GM18499 (cell line): Measurements from ENCODE around the gene KRTAP19-3.
"Not testable (repeated sequence)": the region's sequence is repeated elsewhere in the genome, so short reads cannot be mapped to it uniquely, and the experiment has no call there.

ENCODE experiments used
- ATAC-seq: cut with Tn5 transposase; IDR thresholded peaks from one replicate; pipeline ENCODE4 v1.9.1; 2021; ENCODE audit warnings: moderate number of reproducible peaks; ENCODE audit not compliant: insufficient read depth, unreplicated experiment

Gene KRTAP19-3

DNA sequence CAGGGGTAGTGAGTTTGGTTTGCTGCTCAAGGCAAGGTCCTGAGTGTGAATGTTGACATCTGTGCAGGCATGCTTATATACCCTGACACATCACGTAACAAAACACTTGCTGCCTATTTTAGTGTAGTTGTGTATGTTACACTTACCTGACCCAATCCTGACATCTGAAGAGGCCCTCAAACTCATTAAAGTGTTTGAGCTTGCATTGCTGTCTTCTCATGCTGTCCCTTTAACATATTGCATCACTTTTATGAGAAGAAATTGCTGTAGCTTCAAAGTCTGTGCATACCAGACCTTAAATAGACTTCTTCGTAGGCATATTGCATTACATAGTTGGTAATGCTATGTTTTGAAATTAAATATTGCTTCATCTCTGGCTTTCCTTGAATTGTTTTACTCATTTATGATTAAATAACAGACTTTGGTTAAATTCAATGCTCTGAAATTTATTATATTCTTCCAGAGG is at the start of gene KRTAP19-3:
TSS of gene KRTAP19-3 (minus strand) at position 51 of the 466 bp plus-strand sequence. CDS start 56 bp downstream, outside the sequence.
- ATAC-seq, result no peak

DNA sequence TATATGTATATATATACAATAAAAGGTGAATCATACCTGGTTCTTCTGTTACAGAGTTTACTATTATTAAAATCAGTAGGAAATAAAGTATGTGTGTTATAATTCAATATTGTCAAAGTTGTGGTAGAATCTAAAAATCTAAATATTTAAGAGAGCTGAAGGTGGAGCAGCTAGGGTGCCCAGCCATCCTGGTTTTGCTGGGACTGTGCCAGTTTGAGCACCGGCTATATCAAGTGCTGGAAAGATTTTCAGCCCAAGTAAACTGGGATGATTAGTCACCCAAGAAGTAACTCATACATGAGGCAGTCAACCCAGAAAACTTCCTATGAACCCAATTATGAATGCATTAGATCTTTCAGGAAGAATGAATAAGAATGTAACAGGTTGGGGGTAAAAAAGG is 27.1 kb upstream of the KRTAP19-3 start:
- no peak for ATAC-seq

DNA sequence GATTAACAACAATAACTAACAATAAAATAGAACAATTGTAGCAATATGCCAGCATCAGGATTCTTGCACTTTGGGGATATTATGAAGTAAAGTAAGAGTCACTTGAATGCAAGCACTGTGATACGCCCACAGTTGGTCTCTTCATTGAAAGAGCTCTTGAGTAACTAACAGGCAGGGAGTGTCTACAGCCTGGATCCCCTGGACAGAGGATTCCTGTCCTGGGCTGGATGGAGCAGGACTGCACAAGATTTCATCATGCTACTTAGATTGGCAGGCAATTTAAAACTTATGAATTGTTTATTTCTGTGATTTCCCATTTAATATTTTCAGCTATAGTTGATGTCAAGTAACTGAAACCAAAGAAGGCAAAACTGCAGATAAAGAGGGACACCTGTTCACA is 23.9 kb upstream of the KRTAP19-3 start:
- ATAC-seq, result no peak

DNA sequence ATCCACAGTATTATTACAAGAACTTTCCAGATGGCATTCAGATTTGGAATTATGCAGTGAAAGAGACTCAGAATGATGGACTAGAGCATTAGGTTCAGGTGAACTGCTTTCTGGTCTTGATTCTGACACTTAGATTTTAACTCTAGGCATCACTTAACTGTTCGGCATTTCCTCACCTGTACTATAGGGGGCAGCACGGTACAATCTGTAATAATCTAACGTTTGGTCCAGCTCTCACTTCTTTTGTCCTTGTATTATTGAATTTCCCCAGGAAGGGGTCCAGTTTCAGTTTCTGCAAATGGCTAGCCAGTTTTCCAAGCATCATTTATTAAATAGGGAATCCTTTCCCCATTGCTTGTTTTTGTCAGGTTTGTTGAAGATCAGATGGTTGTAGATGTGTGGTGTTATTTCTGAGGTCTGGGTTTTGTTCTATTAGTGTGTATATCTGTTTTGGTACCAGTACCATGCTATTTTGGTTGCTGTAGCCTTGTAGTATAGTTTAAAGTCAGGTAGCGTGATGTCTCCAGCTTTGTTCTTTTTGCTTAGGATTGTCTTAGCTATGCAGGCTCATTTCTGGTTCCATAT is 13.9 kb upstream of the KRTAP19-3 start:
- not testable (repeated sequence) for ATAC-seq

DNA sequence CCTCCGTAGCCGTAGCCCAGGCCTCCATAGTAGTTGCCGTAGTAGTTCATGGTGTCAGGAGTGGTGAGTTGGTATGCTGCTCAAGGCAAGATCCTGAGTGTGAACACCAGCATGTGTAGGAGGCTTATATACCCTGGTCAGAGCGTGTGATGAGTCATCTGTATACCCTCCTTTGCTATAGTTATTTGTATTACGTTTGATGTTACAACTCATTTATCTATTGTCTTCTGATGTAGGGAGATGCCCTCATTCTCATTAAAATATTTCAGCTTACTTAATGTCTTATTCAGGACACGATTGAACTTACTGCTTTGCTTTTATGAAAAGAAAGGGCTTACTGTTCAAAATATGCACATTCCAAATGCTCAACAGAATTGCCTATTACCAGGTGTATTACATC is 10.2 kb upstream of the KRTAP19-3 start, which contains the start of gene KRTAP19-5:
TSS of gene KRTAP19-5 (minus strand) at position 101 of the 400 bp plus-strand sequence. CDS start at position 50, 51 bp downstream.
- no peak for ATAC-seq

DNA sequence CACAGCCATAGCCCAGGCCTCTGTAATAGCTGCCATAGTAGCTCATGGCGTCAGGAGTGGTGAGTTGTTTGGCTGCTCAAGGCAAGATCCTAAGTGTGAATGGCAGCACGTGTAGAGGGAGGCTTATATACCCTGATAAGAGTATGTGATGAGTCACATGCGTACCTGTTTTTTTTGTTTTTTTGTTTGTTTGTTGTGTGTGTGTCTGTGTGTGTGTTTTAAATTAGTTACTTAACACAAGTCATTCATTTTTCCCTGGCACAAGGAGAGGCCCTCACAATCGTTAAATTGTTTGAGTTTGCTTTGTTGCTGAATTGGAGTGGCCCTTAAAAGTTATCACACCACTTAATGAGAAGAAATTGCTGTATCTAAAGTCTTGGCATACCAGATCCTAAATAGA is 5.3 kb upstream of the KRTAP19-3 start, which contains the start of gene KRTAP19-4:
TSS of gene KRTAP19-4 (minus strand) at position 101 of the 400 bp plus-strand sequence. CDS start at position 46, 55 bp downstream.
- ATAC-seq, result no peak

DNA sequence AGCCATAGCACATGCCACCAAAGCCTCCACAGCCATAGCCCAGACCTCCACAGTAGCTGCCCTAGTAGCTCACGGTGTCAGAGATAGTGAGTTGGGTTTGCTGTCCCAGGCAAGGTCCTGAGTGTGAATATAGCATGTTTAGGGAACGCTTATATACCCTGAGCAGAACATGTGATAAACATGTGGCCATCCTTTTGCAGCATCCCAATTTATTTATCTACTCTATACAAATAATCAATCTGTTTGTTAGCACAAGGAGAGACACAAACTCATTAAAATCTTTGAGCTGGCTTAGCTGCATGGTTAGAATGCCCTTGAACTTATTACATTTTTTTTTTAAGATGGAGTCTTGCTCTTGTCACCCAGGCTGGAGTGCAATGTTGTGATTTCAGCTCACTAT is 4.5 kb downstream of the KRTAP19-3 start, which contains the start of gene KRTAP19-2:
TSS of gene KRTAP19-2 (minus strand) at position 101 of the 400 bp plus-strand sequence. CDS start at position 13, 88 bp downstream.
- no peak for ATAC-seq

DNA sequence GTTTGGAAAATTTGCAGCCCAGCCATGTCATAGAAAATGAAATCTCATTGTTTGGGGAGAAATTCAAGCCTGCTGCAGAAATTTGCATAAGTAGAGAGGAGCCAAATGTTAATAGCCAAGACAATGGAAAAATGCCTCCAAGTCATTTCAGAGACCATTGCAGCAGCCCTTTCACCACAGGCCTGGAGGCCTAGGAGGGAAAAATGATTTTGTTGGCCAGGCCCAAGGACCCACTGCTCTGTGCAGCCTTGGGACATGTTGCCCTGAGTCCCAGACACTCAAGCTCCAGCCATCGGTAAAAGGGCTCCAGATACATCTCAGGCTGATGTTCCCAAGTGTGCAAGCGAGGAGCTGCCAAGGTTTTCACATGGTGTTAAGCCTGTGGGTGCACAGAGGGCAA is 5.6 kb downstream of the KRTAP19-3 start:
- no peak for ATAC-seq

DNA sequence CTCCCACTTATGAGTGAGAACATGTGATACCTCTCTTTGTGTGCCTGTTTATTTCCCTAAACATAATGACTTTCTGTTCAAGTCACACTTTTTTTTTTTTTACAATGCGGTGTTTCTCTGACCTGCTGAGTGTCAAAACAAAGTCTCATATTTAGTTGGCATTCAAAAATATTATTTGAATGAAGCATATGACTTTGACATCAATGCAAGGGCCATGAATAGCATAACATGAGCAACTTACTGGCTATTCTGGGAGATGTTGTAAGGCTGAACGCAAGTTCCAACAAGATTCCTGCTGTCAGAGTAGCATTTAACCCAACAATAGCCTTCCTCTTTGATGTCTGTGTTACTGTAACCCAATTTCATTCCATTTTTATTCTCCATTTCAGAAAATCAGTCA is 9.7 kb downstream of the KRTAP19-3 start:
- ATAC-seq, result no peak

DNA sequence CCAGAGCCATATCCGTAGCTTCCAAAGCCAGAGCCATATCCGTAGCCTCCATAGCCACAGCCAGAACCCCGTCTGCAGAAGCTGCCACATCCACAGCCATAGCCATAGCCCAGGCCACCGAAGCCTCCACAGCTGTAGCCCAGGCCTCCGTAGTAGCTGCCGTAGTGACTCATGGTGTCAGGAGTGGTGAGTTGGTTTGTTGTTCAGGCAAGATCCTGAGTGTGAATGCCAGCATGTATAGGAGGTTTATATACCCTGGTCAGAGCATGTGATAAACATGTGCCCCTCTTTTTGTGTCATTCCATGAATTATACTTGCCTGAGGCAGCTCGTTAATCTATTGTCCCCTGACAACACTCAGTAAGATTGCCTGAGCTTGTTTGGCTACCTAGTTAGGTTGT is 11.7 kb downstream of the KRTAP19-3 start, which contains the start of gene KRTAP19-1:
TSS of gene KRTAP19-1 (minus strand) at position 223 of the 400 bp plus-strand sequence. CDS start at position 173, 50 bp downstream.
- ATAC-seq, result no peak

DNA sequence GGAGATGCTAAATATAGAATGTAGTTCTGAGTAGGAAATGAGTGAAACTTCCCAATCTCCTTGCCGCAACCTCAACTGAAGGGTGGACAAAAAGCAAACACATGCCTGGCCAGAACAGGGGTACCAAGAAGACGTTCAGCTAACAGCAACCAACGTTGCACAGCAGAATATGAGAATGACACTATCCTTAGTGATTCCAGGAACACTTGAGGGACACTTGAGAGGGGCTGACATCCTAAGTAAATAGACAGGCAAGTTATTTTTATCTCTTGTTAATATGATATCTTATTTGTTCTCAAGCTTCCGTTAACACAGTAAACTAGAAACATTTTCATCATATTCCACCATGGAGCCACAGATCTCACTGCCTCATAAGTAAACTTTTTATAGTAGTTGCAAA is 12.6 kb downstream of the KRTAP19-3 start:
- ATAC-seq, result no peak

DNA sequence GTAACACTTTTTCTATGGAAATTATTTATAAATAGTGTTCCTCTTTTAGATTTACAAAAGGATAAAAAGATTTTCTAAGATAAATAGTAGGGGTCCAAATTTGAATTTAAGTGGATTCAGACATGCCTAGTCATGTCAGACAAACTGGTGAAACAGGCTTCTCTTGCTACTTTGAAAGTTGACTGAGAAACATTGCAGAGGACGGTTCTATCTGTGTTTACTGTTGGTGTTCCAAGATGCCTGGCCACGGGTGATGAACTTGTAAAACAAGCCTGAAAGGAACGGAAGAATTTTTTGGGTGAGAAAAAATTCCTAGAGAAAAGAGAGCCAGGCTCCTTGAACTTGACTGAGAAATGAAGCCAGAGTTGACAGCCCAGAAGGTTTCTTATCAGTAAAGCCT is 13.8 kb downstream of the KRTAP19-3 start:
- ATAC-seq, result no peak

DNA sequence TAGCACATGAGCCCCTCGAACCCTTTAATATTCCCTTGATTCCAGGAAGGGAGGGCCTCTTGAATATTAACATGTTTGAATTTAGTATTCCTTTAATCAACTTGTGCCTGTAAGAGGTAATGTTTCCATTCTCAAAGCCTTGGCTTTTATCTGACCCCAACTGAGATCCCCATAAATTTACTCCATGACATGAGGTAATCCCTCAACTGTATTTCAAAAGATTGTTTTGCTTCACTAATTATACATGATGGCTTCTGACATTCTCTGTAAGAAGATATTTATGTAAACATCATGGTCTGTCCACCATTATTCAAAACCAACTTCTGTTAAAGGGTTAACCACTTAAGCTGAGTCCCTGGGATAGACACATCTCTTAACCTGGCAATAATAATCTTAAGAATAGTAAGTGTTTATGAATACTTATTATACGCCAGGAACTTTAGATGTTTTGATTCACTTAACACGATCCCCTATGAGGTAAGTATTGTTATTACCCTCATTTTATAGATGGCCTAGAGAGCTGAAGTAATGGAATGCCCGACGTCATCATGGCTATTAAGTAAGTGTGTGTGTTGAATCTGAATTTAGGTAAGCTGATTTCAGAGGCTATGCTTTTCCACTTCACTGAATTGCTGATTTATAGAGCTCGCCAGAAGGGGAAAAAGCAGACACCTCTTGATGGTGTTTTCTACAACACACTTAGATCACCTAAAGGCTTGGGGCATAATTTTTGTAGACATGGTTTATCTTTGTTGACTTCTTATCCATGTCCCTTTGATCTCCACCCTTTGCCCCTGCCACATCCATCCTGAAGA is 22.7 kb downstream of the KRTAP19-3 start:
- no peak for ATAC-seq

DNA sequence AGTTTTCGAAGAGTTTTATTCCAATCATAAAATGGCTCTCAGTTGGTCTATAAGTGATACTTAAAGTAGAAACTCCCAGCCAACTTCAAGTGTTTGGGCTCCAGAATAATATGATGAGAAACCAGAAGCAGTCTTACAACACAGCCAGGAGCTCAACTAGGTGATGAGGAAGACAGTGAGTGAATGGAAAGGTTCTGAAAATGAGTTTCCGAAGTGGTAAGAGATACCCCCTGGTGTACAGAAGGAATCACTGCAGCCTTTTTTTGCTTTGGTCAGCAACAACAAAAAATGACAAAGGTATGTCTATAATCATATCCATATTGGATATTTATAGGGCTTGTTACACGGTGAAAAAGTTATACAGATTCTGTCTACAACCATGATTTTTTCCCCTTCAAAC is 28.1 kb downstream of the KRTAP19-3 start:
- ATAC-seq, result no peak

DNA sequence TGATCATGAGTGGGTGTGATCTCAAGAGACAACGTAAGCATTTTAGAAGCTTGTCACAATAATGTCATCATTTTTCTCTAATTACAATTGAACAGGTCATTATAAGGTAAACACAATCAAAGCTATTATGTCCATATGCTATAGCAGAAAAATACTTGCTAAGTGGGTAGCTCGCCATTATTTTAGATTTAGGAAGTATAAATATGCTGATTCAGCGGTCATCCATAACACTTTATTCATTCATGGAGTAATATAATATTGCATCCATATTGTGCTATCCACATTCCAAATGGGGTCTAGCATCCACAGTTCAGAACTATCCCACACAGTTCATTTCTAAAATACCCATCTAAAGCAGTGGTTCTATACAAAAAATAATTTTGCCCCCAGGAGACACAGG is 43.3 kb downstream of the KRTAP19-3 start:
- no peak for ATAC-seq

DNA sequence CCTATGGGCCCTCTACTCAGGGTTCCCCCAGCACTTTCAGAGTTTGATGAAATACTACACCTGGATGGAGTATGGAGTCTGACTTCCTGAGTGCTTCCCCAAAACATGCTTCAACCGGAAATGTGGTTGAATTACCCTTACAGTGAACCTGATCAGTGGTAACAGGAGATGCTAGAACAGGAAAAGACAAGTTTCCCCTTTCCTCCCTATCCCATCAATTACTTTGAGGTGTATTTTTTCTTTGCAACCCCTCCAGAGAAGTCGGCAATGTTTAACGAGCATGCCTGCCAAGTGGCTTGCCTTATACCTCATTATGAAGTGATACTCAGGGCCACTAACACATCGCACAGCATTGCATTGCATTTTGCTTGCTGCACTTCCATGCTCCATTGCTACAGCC is 44.8 kb downstream of the KRTAP19-3 start:
- no peak for ATAC-seq

DNA sequence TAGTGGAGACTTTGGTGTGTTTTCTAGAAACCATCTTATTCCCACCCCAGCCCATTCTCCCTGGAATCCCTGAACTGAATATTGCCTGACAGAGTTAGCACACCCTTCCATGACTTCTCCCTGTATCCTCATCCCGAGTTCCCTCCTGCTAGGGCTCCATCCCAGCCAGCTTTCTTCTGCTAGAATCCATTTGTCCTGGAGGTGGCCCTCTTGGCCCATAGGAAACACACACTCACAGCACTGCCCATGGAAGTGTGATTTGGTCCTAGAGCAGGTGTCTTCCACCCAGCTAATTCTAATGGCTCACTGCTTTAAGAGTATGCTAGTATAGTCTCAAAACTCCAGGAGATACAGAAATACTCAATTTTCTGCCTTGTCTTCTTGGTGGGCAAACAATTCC is 47.6 kb downstream of the KRTAP19-3 start:
- no peak for ATAC-seq

DNA sequence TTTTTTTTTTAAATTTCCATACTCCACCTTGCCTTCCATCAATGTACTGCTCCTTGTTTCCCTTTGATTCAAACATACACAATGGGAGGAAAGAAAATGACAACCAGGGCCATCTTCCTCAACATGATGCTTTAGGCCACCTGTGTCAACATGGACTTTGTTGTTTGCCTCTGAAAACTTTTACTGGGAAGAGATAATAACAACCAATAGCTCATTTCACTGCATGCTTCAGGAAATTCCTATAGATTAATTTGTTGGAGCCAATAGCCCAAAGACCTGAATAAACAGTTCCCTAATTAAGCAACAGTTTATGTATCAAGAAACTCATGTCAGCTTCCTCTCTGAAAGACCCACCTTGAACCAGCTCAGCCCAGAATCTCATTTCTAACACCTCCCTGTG is 48.6 kb downstream of the KRTAP19-3 start:
- ATAC-seq, result no peak
